ENCODE data around the gene HTR7. TPM values are rescaled to one million over a fixed set of nuclear protein-coding genes. Genes with fewer than 3 reads are reported as not detected.

HTR7 gene
- total RNA-seq, 8 experiments from 2014 or later = 0.14 to 3.5 (median 0.68) TPM

DNA sequence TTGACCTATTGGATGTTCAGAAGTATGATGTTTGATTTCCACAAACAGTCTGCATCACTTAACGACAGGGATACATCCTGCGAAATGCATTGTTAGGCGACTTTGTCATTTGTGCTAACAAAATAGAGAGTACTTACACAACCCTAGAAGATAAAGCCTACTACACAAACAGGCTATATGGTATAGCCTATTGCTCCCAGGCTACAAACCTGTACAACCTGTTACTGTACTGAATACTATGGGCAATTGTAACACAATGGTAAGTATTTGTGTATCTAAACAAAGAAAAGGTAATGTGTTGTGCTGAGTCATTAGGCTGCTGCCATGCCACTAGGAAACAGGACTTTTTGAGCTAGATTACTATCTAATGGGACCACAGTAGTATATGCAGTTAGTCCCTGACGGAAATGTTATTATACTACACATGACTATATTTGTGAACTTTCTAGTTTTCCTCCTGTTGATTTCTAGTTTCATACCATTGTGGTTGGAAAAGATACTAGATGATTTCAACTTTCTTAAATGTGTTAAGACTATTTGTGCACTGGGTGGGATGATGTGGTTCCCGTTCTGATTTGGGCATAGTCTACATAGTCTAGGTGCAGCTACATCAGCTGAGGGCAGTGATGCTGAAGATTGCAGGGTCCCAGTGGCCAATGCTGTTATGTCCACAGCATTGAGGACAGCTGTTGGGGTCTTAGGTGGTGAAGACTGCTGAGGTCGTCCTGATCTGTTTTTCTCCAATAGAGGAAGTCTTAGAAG is 161.7 kb downstream of the HTR7 start:
- Histone ChIP-seq H3K4me1 (replicated peaks in 1 of 2) (no peaks in the 10 kb centered on the region), H3K4me3 (no peak overlapping the region), H3K27ac (no peak overlapping the region)
- ATAC-seq (replicated peaks in 6 of 8) = no peak
- 4 to 93% (median 57%) methylated on average over 2 to 5 of the region's 6 CpGs; no CpG with 5 or more reads in 1 of the 10 experiments for WGBS, 10 experiments
- in situ Hi-C loops (cut with MboI; ENCODE audit: low pct_unique_long_range_greater_than_20kb in 2 of 9, low sequenced_read_pairs in 9 of 9, unreplicated experiment in 9 of 9) = no loop called here

Other genes with a start within 250 kb of the HTR7 start
- gene RPP30, start 13.9 kb upstream of the HTR7 start, total RNA-seq = 10 to 100 TPM; 28.1 to 50.3 (median 33.3) TPM
- gene ANKRD1, start 63.0 kb upstream of the HTR7 start, total RNA-seq = 10 to 100 TPM in 1 of 8 experiments, under 1 TPM in 4, not detected in 3; 0.11 to 27.7 (median 0.24) TPM

All from motor neuron (in vitro differentiated cells).